Measurements from ENCODE around the gene PTPRN2. TPM values are rescaled to one million over a fixed set of nuclear protein-coding genes. Genes with fewer than 3 reads are reported as not detected.

The PTPRN2 gene
- total RNA-seq, 5 donors from 2014 or later (not counting 1 experiment from before 2014, with no cell fraction given): 0.60 to 1.7 (median 0.82) TPM

DNA sequence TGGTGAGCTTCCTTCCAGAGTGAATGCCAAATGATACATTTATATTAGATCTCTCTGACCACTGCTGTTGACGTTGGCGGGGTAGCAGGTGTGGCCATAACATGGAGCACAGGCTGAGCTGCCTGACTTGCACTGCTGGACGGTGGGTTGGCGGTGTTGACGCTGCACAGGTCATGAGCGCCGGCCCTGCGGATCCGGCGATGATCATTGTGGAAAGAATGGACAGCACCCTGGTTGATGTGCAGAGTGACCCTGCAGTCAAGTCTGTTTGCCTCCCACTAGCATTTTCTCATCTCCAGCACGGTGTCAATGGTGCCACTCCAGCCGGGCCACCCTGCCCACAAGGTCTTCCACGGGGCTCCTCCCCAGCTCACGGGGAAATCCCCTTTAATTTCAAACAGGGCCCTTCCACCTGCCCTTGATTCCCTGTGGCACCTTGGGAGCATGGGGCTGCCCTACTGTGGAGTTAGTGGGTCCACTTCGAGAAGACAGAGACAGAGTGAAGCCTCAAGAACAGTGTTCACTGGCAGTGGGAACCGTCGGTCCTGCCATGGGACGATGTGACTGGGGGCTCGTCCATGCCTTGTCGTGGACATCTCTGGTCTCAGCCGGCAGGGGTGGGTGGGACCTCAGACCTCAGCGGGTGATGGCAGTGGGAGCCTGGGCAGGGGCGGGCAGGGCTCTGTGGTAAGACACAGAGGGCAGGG lies 613.5 kb downstream of the PTPRN2 start:
- Mint-ChIP-seq H3K36me3 (no peaks in the 10 kb centered on the region), H3K27me3 (peaks cover 2 to 6% of the 10 kb centered on the region in 2 donors), H3K4me3 (no peak overlapping the region), H3K9me3 (peaks cover 12 to 33% (median 22%) of the 10 kb centered on the region in 3 donors), H3K27ac (no peak overlapping the region), H3K4me1 (no peaks in the 10 kb centered on the region)
- no peak for DNase-seq
- H3K9me3 ChIP-seq: no peaks in the 10 kb centered on the region
- no peak overlapping the region for H3K27ac ChIP-seq (ENCODE audit: low read length)
- no peak for ATAC-seq (replicated peaks in 1 of 4)
- peaks cover 0 to 12% of the 10 kb centered on the region in 2 experiments for H3K27me3 ChIP-seq (replicated peaks in 1 of 2; ENCODE audit: control insufficient read depth in 2 of 2, extremely low read depth in 1 of 2, insufficient read depth in 2 of 2, low read length in 1 of 2)
- no peaks in the 10 kb centered on the region for H3K36me3 ChIP-seq (ENCODE audit: control insufficient read depth in 2 of 2, extremely low read depth in 1 of 2, insufficient read depth in 1 of 2, low read length in 1 of 2)
- no peak overlapping the region for H3K4me3 ChIP-seq (ENCODE audit: control insufficient read depth in 1 of 2, extremely low read depth in 1 of 2, low read length in 1 of 2)
- no peaks in the 10 kb centered on the region for H3K4me1 ChIP-seq (ENCODE audit: control insufficient read depth in 1 of 2, extremely low read depth in 1 of 2, insufficient read depth in 2 of 2, low read length in 2 of 2)
- ChIA-PET POLR2A (no interaction called here), CTCF (no interaction called here)
- 97% methylated on average over 19 of the region's 23 CpGs for WGBS (ENCODE audit: insufficient coverage)

GRCh38 chr7:157972914-157973313 lies 614.7 kb downstream of the PTPRN2 start:
- DNase-seq: no peak
- H3K27me3 Mint-ChIP-seq: peaks cover 0 to 6% of the 10 kb centered on the region in 2 donors
- ATAC-seq (replicated peaks in 1 of 4): no peak
- Histone ChIP-seq H3K4me3 (ENCODE audit: control insufficient read depth in 1 of 2, extremely low read depth in 1 of 2, low read length in 1 of 2) (no peak overlapping the region), H3K36me3 (ENCODE audit: control insufficient read depth in 2 of 2, extremely low read depth in 1 of 2, insufficient read depth in 1 of 2, low read length in 1 of 2) (no peaks in the 10 kb centered on the region), H3K27me3 (replicated peaks in 1 of 2; ENCODE audit: control insufficient read depth in 2 of 2, extremely low read depth in 1 of 2, insufficient read depth in 2 of 2, low read length in 1 of 2) (peaks cover 0 to 12% of the 10 kb centered on the region in 2 experiments), H3K4me1 (ENCODE audit: control insufficient read depth in 1 of 2, extremely low read depth in 1 of 2, insufficient read depth in 2 of 2, low read length in 2 of 2) (no peaks in the 10 kb centered on the region), H3K9me3 (no peaks in the 10 kb centered on the region), H3K27ac (ENCODE audit: low read length) (no peak overlapping the region)
- CTCF ChIA-PET: no interaction called here
- 73% methylated on average over 4 of the region's 5 CpGs for WGBS (ENCODE audit: insufficient coverage)
- H3K4me3 Mint-ChIP-seq: no peak overlapping the region
- POLR2A ChIA-PET: no interaction called here
- no peaks in the 10 kb centered on the region for H3K36me3 Mint-ChIP-seq
- peaks cover 12 to 33% (median 24%) of the 10 kb centered on the region in 3 donors for H3K9me3 Mint-ChIP-seq
- H3K4me1 Mint-ChIP-seq: no peaks in the 10 kb centered on the region
- no peak overlapping the region for H3K27ac Mint-ChIP-seq

- CTCF ChIA-PET: interaction anchor here in 1 of 2 donors (0.5 kb wide), 1 partner anchor 23 kb away, joined by 3 read pairs; no protein-coding TSS in a partner anchor
- no peak overlapping the region for H3K4me3 Mint-ChIP-seq
Measured at GRCh38 chr7:157971501-157971900, 616.1 kb downstream of the PTPRN2 start.

GRCh38 chr7:157970744-157971143 lies 616.9 kb downstream of the PTPRN2 start:
- Mint-ChIP-seq H3K27ac (no peak overlapping the region), H3K27me3 (no peaks in the 10 kb centered on the region), H3K36me3 (no peaks in the 10 kb centered on the region), H3K4me1 (no peaks in the 10 kb centered on the region), H3K9me3 (peaks cover 12 to 33% (median 24%) of the 10 kb centered on the region in 3 donors), H3K4me3 (no peak overlapping the region)
- Histone ChIP-seq H3K4me1 (ENCODE audit: control insufficient read depth in 1 of 2, extremely low read depth in 1 of 2, insufficient read depth in 2 of 2, low read length in 2 of 2) (no peaks in the 10 kb centered on the region), H3K27me3 (replicated peaks in 1 of 2; ENCODE audit: control insufficient read depth in 2 of 2, extremely low read depth in 1 of 2, insufficient read depth in 2 of 2, low read length in 1 of 2) (peaks cover 0 to 11% of the 10 kb centered on the region in 2 experiments), H3K9me3 (no peaks in the 10 kb centered on the region), H3K4me3 (ENCODE audit: control insufficient read depth in 1 of 2, extremely low read depth in 1 of 2, low read length in 1 of 2) (no peak overlapping the region), H3K36me3 (ENCODE audit: control insufficient read depth in 2 of 2, extremely low read depth in 1 of 2, insufficient read depth in 1 of 2, low read length in 1 of 2) (no peaks in the 10 kb centered on the region), H3K27ac (ENCODE audit: low read length) (no peak overlapping the region)
- POLR2A ChIA-PET: no interaction called here
- WGBS (ENCODE audit: insufficient coverage): 60% methylated on average over 3 of the region's 3 CpGs
- CTCF ChIA-PET: no interaction called here
- DNase-seq (no peak), ATAC-seq (replicated peaks in 1 of 4) (no peak)

More at GRCh38 chr7:157971501-157971900, 616.1 kb downstream of the PTPRN2 start:
- Mint-ChIP-seq H3K36me3 (no peaks in the 10 kb centered on the region), H3K9me3 (peaks cover 12 to 33% (median 24%) of the 10 kb centered on the region in 3 donors), H3K27me3 (no peaks in the 10 kb centered on the region), H3K27ac (no peak overlapping the region), H3K4me1 (no peaks in the 10 kb centered on the region)
- no peaks in the 10 kb centered on the region for H3K36me3 ChIP-seq (ENCODE audit: control insufficient read depth in 2 of 2, extremely low read depth in 1 of 2, insufficient read depth in 1 of 2, low read length in 1 of 2)
- ATAC-seq (replicated peaks in 1 of 4) (no peak), DNase-seq (no peak)
- no peak overlapping the region for H3K4me3 ChIP-seq (ENCODE audit: control insufficient read depth in 1 of 2, extremely low read depth in 1 of 2, low read length in 1 of 2)
- peaks cover 0 to 11% of the 10 kb centered on the region in 2 experiments for H3K27me3 ChIP-seq (replicated peaks in 1 of 2; ENCODE audit: control insufficient read depth in 2 of 2, extremely low read depth in 1 of 2, insufficient read depth in 2 of 2, low read length in 1 of 2)
- no peaks in the 10 kb centered on the region for H3K4me1 ChIP-seq (ENCODE audit: control insufficient read depth in 1 of 2, extremely low read depth in 1 of 2, insufficient read depth in 2 of 2, low read length in 2 of 2)
- H3K27ac ChIP-seq (ENCODE audit: low read length): no peak overlapping the region
- WGBS (ENCODE audit: insufficient coverage): no CpG with 5 or more reads among the region's 5 CpGs
- no peaks in the 10 kb centered on the region for H3K9me3 ChIP-seq
- POLR2A ChIA-PET: no interaction called here

GRCh38 chr7:157969995-157970394 lies 617.6 kb downstream of the PTPRN2 start:
- ATAC-seq (replicated peaks in 1 of 4) (no peak), DNase-seq (no peak)
- Histone ChIP-seq H3K9me3 (no peaks in the 10 kb centered on the region), H3K27ac (ENCODE audit: low read length) (no peak overlapping the region), H3K36me3 (ENCODE audit: control insufficient read depth in 2 of 2, extremely low read depth in 1 of 2, insufficient read depth in 1 of 2, low read length in 1 of 2) (no peaks in the 10 kb centered on the region), H3K4me3 (ENCODE audit: control insufficient read depth in 1 of 2, extremely low read depth in 1 of 2, low read length in 1 of 2) (no peak overlapping the region), H3K27me3 (replicated peaks in 1 of 2; ENCODE audit: control insufficient read depth in 2 of 2, extremely low read depth in 1 of 2, insufficient read depth in 2 of 2, low read length in 1 of 2) (peaks cover 0 to 11% of the 10 kb centered on the region in 2 experiments), H3K4me1 (ENCODE audit: control insufficient read depth in 1 of 2, extremely low read depth in 1 of 2, insufficient read depth in 2 of 2, low read length in 2 of 2) (no peaks in the 10 kb centered on the region)
- H3K9me3 Mint-ChIP-seq: peaks cover 7 to 28% (median 20%) of the 10 kb centered on the region in 3 donors
- H3K4me3 Mint-ChIP-seq: no peak overlapping the region
- 100% methylated on average over 1 of the region's 2 CpGs for WGBS (ENCODE audit: insufficient coverage)
- ChIA-PET POLR2A (no interaction called here), CTCF (no interaction called here)
- H3K4me1 Mint-ChIP-seq: no peaks in the 10 kb centered on the region
- H3K27me3 Mint-ChIP-seq: peaks cover 0 to 3% of the 10 kb centered on the region in 2 donors
- H3K36me3 Mint-ChIP-seq: no peaks in the 10 kb centered on the region
- H3K27ac Mint-ChIP-seq: no peak overlapping the region

GRCh38 chr7:157966490-157966889 lies 621.1 kb downstream of the PTPRN2 start:
- ATAC-seq (replicated peaks in 1 of 4): no peak
- H3K4me1 ChIP-seq (ENCODE audit: control insufficient read depth in 1 of 2, extremely low read depth in 1 of 2, insufficient read depth in 2 of 2, low read length in 2 of 2): no peaks in the 10 kb centered on the region
- peaks cover 7 to 13% (median 10%) of the 10 kb centered on the region in 3 donors for H3K9me3 Mint-ChIP-seq
- ChIA-PET CTCF (no interaction called here), POLR2A (no interaction called here)
- no peak overlapping the region for H3K4me3 ChIP-seq (ENCODE audit: control insufficient read depth in 1 of 2, extremely low read depth in 1 of 2, low read length in 1 of 2)
- H3K9me3 ChIP-seq: no peaks in the 10 kb centered on the region
- H3K36me3 Mint-ChIP-seq: no peaks in the 10 kb centered on the region
- no peaks in the 10 kb centered on the region for H3K36me3 ChIP-seq (ENCODE audit: control insufficient read depth in 2 of 2, extremely low read depth in 1 of 2, insufficient read depth in 1 of 2, low read length in 1 of 2)
- no peak for DNase-seq
- peaks cover 7 to 9% of the 10 kb centered on the region in 2 donors for H3K27me3 Mint-ChIP-seq
- peaks cover 0 to 18% of the 10 kb centered on the region in 2 experiments for H3K27me3 ChIP-seq (replicated peaks in 1 of 2; ENCODE audit: control insufficient read depth in 2 of 2, extremely low read depth in 1 of 2, insufficient read depth in 2 of 2, low read length in 1 of 2)
- H3K4me3 Mint-ChIP-seq: no peak overlapping the region
- H3K27ac Mint-ChIP-seq: no peak overlapping the region
- 83% methylated on average over 1 of the region's 1 CpG for WGBS (ENCODE audit: insufficient coverage)
- no peaks in the 10 kb centered on the region for H3K4me1 Mint-ChIP-seq
- no peak overlapping the region for H3K27ac ChIP-seq (ENCODE audit: low read length)
